ENCODE data around the gene PPEF2. TPM values are rescaled to one million over a fixed set of nuclear protein-coding genes. Genes with fewer than 3 reads are reported as not detected.
A peak's percentile ranks its signal among the peaks of the same experiment; 100 is the strongest.

Gene PPEF2
- not detected in 2 replicates for total RNA-seq

- no peak for TF ChIP-seq CTCF (IDR thresholded peaks at IDR 0.05; ENCODE audit: insufficient read depth, low read length, poor library complexity, severe bottlenecking)
- Histone ChIP-seq H3K27me3 (ENCODE audit: control insufficient read depth, insufficient read depth, low read length) (no peaks in the 10 kb centered on the region), H3K4me3 (ENCODE audit: low read depth, low read length) (no peak within 1 kb of the TSS), H3K36me3 (ENCODE audit: control insufficient read depth, insufficient read depth, low read length) (no peaks in the 10 kb centered on the region)
- no peak for DNase-seq (ENCODE audit: low read depth)
These were observed at the start of gene PPEF2 for GRCh38 chr4:75902352-75902751. Gene PPEF2 (minus strand): TSS chr4:75902452. CDS start chr4:75896325, 6,127 bp downstream.

- no peak for TF ChIP-seq CTCF (IDR thresholded peaks at IDR 0.05; ENCODE audit: insufficient read depth, low read length, poor library complexity, severe bottlenecking)
- Histone ChIP-seq H3K27me3 (ENCODE audit: control insufficient read depth, insufficient read depth, low read length) (no peaks in the 10 kb centered on the region), H3K36me3 (ENCODE audit: control insufficient read depth, insufficient read depth, low read length) (no peaks in the 10 kb centered on the region), H3K4me3 (ENCODE audit: low read depth, low read length) (no peak overlapping the region)
- no peak for DNase-seq (ENCODE audit: low read depth)
These were observed 48.1 kb upstream of the PPEF2 start for GRCh38 chr4:75950213-75950815.

DNA sequence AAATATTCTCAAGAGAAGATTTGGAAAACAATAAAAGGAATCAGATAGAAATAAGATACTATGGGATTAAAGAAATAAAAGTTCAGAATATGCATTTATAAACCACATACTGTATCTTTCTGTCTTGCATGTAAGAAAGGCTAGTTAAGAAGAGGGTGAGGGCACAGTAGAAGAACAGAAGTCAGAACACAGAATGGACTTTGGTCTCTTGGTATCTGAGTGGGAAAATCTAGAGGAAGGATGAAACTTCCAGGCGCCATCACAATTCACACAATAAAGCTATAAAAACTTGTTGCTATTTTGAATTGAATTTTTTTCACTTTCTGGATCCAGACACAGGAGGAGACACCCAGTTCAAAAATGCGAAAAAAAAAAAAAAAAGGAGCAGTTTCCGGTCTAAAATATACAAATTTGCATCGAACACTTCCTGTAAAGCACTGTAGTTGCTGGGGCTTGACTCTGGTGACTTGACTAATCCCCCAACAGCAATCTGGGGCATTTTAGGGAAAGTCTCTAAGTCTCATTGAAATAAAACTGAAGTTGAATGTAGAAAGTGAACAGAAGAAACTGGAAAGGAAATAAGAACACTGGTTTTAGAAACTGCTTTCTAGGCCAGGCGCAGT lies 46.7 kb upstream of the PPEF2 start:
- no peaks in the 10 kb centered on the region for H3K27me3 ChIP-seq (ENCODE audit: control insufficient read depth, insufficient read depth, low read length)
- no peak for TF ChIP-seq CTCF (IDR thresholded peaks at IDR 0.05; ENCODE audit: insufficient read depth, low read length, poor library complexity, severe bottlenecking)
- H3K36me3 ChIP-seq (ENCODE audit: control insufficient read depth, insufficient read depth, low read length), result no peaks in the 10 kb centered on the region
- DNase-seq (ENCODE audit: low read depth), result no peak
- no peak overlapping the region for H3K4me3 ChIP-seq (ENCODE audit: low read depth, low read length)

- Histone ChIP-seq H3K4me3 (ENCODE audit: low read depth, low read length) (peak within 1 kb of the TSS; percentile 67), H3K27me3 (ENCODE audit: control insufficient read depth, insufficient read depth, low read length) (no peaks in the 10 kb centered on the region), H3K36me3 (ENCODE audit: control insufficient read depth, insufficient read depth, low read length) (no peaks in the 10 kb centered on the region)
- no peak for DNase-seq (ENCODE audit: low read depth)
- TF ChIP-seq CTCF (IDR thresholded peaks at IDR 0.05; ENCODE audit: insufficient read depth, low read length, poor library complexity, severe bottlenecking), result peak; percentile 26
These were observed 38.5 kb upstream of the PPEF2 start, which contains the start of gene NAAA for GRCh38 chr4:75940692-75941253. Gene NAAA (minus strand): TSS chr4:75941013. CDS start chr4:75940949, 64 bp downstream.

GRCh38 chr4:75939890-75940691 lies 37.8 kb upstream of the PPEF2 start:
- DNase-seq (ENCODE audit: low read depth), result no peak
- TF ChIP-seq CTCF (IDR thresholded peaks at IDR 0.05; ENCODE audit: insufficient read depth, low read length, poor library complexity, severe bottlenecking), result no peak
- H3K4me3 ChIP-seq (ENCODE audit: low read depth, low read length), result peak overlapping the region; percentile 67
- H3K36me3 ChIP-seq (ENCODE audit: control insufficient read depth, insufficient read depth, low read length), result no peaks in the 10 kb centered on the region
- H3K27me3 ChIP-seq (ENCODE audit: control insufficient read depth, insufficient read depth, low read length), result no peaks in the 10 kb centered on the region
